K562 (cell line): Measurements from ENCODE around the gene F11R.
"Not testable (repeated sequence)": the region's sequence is repeated elsewhere in the genome, so short reads cannot be mapped to it uniquely, and the experiment has no call there.

ENCODE experiments used
- ATF1 ChIP-seq, 2 experiments: fragments of 450-650 bp in 1 of 2; IDR thresholded peaks; 2 replicates each; pipeline ENCODE4 v1.6.1; 2016; ENCODE audit warnings: missing compliant biosample characterization in 1 of 2, missing genetic modification characterization in 1 of 2
- FOS ChIP-seq: IDR thresholded peaks from 3 replicates; pipeline ENCODE4 v1.6.1; 2011; ENCODE audit not compliant: insufficient read length; ENCODE audit errors: extremely low read depth
- FOXJ3 ChIP-seq: sonication (generic); formaldehyde crosslinking; IDR thresholded peaks from 2 replicates; pipeline ENCODE4 v1.4.0; 2020; ENCODE audit warnings: mild to moderate bottlenecking, missing genetic modification reagents
- JUN ChIP-seq, 2 experiments: sonication (generic) in 1 of 2; formaldehyde crosslinking in 1 of 2; IDR thresholded peaks; 2 replicates each; pipeline versions ENCODE4 v1.6.1 to v1.8.0; 2012 to 2022; ENCODE audit warnings: borderline replicate concordance in 2 of 2, mild to moderate bottlenecking in 2 of 2, improper control_type of control experiment in 1 of 2, low read depth in 1 of 2, low read length in 1 of 2, missing genetic modification reagents in 1 of 2
- POLR3A ChIP-seq: IDR thresholded peaks from 2 replicates; pipeline ENCODE4 v1.6.1; 2011; ENCODE audit warnings: borderline replicate concordance, mild to moderate bottlenecking, moderate library complexity; ENCODE audit not compliant: insufficient read length, insufficient read depth; ENCODE audit errors: extremely low read depth
- RBBP5 ChIP-seq: fragments of 200-600 bp; sonication (generic); IDR thresholded peaks from 2 replicates; pipeline ENCODE4 v1.6.1; 2012; ENCODE audit warnings: borderline replicate concordance, mild to moderate bottlenecking, low read length, control low read depth, inconsistent platforms; ENCODE audit not compliant: insufficient read depth, poor library complexity, severe bottlenecking
- SIX5 ChIP-seq, 2 experiments: IDR thresholded peaks; 2 replicates each; pipeline ENCODE4 v1.6.1; 2011; ENCODE audit warnings: low read length in 2 of 2, borderline replicate concordance in 1 of 2, low read depth in 1 of 2, mild to moderate bottlenecking in 1 of 2, moderate library complexity in 1 of 2; ENCODE audit not compliant: insufficient read depth in 1 of 2
- USF2 ChIP-seq: sonication (generic); formaldehyde crosslinking; IDR thresholded peaks from 2 replicates; pipeline ENCODE4 v1.5.0; 2020; ENCODE audit warnings: missing genetic modification reagents
- ZBTB34 ChIP-seq: fragments of 250-450 bp; sonication (Bioruptor Pico); IDR thresholded peaks from 2 replicates; pipeline ENCODE4 v1.8.0; 2021; ENCODE audit warnings: mild to moderate bottlenecking, moderate library complexity

GRCh38 chr1:161019111-161019660 is 1.8 kb downstream of the F11R start:
- TF ChIP-seq USF2 (CRISPR knock-in tag); JUN (IDR thresholded peaks at IDR 0.05; ENCODE audit: borderline replicate concordance, low read depth, low read length); JUN (CRISPR knock-in tag; IDR thresholded peaks at IDR 0.05; ENCODE audit: borderline replicate concordance); ATF1 (CRISPR knock-in tag; IDR thresholded peaks at IDR 0.05); ATF1 (tag; IDR thresholded peaks at IDR 0.05); RBBP5; FOXJ3 (CRISPR knock-in tag); ZBTB34; SIX5 (IDR thresholded peaks at IDR 0.05; ENCODE audit: borderline replicate concordance in 1 of 2, insufficient read depth in 1 of 2, low read depth in 1 of 2, low read length in 2 of 2); POLR3A; FOS: not testable (repeated sequence)
